ENCODE measurements around the gene CDK14.

CDK14 gene

GRCh38 chr7:91079487-91079886 lies 483.4 kb downstream of the CDK14 start:
- DNase-seq = no peak

- no peak for DNase-seq
Measured at GRCh38 chr7:91080351-91080750, 484.2 kb downstream of the CDK14 start.

- no peak for DNase-seq
Measured at GRCh38 chr7:91082038-91082437, 485.9 kb downstream of the CDK14 start.

DNA sequence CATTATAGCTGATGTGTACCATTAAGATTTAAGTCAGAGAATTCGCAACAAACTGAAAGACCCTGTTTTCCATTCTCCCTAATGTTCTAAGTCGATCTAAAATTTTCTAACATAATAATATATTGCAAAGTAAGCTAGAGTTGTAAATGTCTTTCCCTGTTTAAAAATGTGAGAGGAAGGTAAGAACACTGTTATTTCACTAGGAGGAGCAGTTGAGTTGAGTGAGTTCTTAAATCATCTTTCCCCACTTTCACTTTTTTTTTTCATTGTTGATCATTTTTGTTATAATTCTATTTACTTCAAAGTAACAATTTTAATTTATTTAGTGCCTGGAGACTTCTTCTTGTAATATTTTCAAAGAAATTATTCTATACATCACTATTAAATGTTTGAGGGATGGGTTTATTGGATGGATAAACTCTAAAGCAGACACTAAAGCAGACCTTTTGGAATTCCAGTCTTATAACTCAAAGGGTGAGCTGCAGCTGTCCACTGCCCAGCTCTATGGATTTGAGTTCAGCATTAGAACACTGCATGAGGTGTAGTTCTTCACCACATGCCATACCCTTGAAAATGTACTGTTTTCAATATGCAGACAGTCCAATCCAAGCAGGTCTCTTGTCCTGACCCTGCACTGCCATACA lies 486.9 kb downstream of the CDK14 start:
- DNase-seq = no peak

DNA sequence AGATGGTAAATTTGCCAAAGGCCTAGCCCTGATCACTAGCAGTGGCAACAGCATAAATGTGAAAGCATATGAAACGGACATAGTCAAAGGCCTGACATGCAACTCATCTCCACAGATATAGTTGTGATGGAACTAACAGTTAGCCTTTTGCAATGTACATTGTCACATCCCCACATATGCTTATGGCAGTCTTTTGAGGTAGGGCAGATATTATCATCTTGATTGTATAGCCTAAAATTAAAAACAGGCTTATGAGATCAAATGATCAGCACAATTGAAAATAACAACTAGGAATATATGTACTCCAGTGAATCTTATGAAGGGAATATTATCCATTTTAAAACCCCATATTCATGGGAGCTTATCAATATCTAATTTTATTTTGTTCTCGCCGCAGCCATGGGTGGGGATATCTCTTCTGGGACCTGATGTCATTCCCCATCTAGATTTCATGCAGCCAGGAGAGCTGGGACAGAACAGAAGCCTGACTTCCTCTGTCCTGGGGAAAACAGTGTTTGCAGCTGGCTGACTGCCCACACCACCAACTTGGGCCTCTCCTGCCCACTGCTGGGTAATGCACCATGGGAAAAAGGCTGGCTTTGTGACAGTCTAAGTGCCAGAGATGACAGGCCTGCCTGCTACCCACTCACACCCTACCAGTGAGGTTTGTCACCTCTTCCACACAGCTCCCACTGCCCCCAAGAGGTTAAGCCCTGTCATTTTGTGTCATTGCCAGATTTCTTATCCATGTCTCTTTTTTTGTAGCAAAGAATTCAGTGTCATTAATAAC lies 487.9 kb downstream of the CDK14 start:
- DNase-seq = no peak

- DNase-seq = no peak
Measured at GRCh38 chr7:91085175-91085574, 489.1 kb downstream of the CDK14 start.

DNA sequence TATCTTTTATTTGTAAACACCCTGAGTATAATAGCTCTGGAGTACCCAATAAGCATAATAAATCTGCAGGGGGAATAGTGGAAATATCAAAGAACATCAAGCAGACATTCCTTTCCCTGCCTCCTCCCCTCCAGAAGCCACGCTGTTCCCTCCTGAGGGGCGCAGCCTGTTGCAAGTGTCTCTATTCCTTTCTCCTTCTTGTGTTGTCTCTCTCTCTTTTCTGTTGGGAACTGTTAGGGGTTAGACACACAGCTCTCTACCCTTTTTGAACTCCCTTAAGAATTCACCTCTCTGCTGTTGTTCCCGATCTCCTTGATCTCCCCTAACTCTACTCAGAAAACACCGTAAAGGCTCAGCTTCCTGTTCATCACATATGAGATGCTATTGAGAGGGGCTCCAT lies 490.1 kb downstream of the CDK14 start:
- DNase-seq = no peak

DNA sequence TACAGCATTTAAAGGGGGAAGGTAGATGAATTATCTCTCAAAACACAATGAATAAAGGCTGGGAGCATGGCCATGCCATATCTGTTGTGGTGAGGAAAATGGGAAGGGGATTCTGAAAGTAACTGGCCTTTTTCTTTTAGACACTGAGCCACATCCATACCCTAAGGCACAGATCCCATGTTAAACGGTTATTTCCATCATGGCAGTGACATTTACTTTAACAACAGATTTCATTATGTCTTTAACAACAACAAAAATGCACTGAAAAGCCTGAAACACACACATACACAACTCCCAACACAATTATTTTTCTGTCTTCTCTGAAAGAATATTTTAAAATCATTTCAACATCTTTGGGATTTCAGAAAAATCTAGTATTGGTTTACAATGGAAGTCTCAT lies 492.0 kb downstream of the CDK14 start:
- no peak for DNase-seq

DNA sequence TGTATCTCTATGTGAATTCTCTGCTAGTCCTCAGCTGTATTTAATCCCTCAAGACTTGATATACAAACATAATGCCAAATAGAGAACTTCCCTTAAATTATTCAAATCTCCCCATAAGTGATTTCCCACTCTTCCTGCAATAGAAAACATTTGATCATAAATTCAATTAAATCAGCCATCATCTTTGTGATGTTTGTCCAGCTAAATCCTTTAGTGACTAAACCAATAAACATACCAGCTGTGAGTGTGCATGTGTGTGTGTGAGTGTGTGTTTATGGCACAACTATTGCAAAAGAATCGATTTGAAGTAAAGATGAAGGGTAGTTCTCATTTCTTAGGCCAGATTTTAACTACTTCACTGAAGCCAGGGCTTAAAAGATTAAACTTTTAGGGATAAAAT lies 492.6 kb downstream of the CDK14 start:
- DNase-seq = no peak

DNA sequence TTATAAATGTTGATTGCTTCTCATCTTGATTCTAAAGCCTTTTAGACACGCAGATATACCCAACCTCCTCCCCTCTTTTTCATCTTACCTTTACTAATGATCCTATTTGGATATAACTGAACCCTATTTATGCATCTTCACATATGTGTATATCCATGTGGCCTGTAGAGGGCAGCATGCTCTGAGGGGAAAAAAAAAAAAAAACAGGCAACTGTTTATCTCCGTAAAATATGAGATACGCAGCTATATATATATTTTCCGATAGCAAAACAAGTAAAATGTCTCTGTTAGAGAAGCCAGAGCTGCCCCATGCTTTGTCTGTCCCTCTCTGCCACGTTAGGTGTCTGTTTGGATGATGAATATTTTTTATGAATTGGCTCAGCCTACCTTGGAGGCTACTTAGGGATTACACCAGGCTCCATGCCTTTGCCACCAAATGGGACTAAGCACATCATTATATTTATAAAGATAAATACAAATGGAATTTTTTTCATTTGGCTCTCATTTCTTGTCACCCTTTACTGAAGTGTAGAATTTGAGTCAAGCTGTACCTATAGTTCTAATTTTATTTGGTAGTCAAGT lies 493.4 kb downstream of the CDK14 start:
- no peak for DNase-seq

DNA sequence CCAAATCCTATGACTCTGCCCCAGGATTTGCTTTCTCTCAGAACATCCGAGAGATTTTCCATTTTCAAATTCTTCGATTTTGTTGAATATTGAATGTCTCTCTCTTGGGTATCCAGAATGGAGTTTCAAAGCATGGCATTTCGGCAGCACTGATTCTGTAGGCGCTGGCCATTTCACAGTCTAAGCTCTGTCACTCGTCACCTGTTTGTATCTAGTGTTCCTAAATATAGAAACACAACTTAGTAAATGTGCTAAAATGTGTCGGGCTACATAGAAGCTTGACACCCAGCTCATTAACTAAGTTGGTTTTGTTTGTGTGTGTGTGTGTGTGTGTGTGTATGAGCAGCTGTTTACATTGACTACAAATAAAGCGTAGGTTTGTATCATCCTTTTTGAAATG lies 494.6 kb downstream of the CDK14 start:
- DNase-seq = no peak

- no peak for DNase-seq
Measured at GRCh38 chr7:91091631-91092030, 495.5 kb downstream of the CDK14 start.

- DNase-seq = no peak
Measured at GRCh38 chr7:91093181-91093580, 497.1 kb downstream of the CDK14 start.

GRCh38 chr7:91098566-91098965 lies 502.4 kb downstream of the CDK14 start:
- no peak for DNase-seq

GRCh38 chr7:91103363-91103762 lies 507.2 kb downstream of the CDK14 start:
- DNase-seq = no peak

DNA sequence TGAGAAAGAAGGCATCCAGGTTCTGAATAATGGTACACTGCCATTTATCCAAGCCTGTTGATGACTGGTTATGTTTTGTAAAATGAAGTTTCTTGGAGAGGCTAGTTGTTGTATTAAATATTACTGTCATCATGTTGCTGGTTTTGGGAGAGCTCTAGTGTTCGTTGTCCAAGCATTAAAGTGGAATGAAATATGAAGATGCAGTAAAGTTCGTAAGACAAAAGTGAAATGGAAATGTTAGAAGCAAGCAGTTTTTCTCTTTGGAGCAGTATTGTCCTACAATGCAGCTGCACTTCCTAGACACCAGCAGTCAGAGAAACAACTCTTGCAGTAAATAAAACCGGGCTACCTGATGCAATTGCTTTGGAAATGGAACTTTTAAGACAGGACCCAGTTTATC lies 511.3 kb downstream of the CDK14 start:
- DNase-seq = no peak

DNA sequence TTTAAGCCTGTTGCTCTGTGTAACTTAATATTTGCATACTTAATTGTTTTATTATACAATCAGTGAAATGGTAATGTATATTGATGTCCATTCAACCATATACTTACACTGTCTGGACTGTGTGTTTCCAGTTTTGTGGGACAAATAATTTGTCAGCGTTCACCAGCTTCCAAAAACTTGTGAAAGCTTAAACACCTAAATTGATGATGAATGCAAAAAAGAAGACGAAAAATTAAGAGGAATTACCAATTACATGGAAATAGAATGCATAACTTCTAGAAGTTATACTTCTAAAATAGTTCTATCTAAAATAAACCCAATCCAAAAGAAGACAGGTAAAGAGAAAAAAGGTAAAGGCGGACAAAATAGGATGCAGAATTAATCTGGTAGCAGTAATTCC lies 513.1 kb downstream of the CDK14 start:
- DNase-seq = no peak

DNA sequence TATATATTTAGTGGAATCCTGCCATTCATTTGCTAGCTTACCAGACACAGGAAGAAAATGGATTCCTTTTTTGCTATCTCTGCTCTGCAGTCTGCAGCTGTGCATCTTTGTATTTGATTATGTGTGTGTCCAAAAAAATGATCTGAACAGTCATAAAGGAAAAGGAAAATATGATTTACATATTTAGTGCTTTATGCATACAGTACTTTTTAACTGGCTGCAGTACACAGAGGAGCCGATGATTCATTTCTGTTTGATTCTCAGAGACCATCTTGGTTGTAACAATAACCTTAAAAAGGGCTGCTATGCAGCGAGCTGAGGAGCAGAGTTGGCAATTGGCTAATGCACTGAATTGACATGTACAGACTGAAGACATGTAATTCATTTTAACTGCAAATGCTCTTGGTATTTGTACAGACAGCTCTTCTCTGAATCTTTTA lies 516.8 kb downstream of the CDK14 start:
- no peak for DNase-seq

DNA sequence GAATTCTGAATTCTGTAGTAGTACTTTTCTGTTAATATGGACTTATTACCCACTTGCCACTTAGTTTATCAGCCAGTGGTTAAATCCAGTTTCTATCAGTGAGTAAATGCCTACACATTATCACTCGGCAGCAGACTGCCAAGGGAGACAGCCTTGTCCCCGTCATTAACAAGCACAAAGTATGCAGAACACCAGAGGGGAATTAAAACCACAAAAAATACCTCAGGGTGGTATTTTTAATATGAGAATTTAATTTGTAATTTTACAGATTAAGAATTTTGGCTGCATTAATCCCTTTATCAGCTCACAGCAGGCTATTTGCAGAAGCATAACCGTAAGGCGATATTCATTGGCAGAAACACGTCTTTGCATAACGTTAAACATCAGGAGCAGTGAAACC lies 518.1 kb downstream of the CDK14 start:
- no peak for DNase-seq

DNA sequence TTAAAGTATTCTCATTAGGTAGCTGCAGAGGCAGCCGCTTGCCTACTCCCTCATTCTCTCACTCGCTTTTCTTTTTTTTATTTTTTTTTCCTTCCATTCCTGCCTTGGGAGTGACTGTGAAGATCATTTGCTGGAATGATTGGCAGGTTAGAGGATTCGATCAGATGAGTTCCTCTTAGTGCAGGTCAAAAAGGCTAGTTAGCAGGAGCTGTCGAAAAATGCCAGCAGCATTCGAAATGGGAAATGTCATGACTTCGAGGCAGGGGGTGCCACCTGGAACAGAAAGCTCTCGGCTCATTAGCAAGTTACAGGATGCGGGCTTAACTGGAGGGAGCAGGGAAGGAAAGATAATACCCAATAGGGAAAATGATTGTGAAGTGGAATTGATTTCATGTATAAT lies 530.6 kb downstream of the CDK14 start:
- DNase-seq = no peak

DNA sequence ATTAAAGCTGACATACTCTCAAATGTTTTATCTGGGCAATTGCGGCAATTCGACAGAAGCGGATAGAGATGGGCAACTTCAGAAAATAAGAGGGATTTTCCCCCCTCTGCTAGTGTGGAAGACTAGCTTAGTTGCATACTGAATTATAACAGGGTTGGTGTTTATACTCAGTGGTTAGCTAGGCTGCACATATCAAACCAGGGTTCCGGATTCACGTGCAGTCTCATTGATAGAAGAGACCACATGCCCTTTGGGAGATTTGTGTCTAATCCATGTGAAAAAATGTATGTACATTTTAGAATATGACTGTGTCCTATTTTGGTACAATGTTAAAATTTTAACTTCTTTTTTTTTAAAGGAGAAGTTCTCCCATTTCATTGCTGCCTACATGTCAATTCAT lies 531.2 kb downstream of the CDK14 start:
- DNase-seq = no peak

- no peak for DNase-seq
Measured at GRCh38 chr7:91127959-91128358, 531.8 kb downstream of the CDK14 start.

DNA sequence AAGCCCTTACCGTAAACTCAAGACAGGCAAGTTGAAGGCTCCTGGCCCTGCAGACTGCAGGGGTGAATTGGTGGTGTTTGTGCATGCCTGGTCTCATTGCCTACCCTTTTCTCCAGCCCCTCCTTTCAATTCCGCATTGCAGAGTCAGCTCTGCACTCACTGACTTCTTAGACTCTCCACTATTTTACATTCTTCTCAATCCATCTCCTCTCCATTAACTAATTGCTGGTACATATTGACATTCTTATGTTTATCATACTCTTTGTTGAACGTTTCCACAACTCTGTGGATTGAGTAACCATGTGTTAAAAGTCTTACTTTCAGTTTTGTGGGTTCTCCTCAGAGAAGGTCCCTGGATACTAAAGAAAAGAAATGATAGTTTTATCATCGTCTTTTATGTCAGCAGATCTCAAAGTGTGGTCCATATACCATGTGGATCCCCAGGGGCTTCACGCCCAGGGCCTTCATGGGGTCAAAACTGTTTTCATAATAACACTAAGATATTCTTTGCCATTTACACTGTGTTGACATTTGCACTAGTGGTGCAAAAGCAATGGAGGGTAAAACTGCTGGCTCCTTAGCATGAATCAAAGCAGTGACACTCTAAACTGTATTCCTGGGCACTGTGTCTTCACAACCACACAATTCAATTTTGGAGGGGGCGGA lies 532.7 kb downstream of the CDK14 start:
- no peak for DNase-seq

DNA sequence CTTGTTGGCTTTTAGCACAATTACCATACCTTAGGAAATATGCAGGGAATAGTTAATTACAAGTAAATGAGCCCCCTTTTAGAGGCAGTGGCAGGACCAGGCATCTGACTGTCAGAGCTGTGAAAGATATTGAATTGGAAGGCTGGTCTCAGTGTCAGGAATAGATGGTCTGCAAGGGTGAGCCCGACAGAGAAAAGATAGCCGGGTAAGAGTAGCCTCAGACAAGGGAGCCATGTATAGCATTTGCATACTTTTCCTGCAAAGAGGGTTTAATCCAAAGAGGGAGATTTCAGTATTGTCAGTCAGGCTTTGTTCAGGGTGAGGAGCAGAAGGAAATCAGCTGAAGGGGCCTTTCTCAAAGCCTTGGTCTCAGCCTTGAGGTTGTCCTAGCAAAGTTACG lies 539.2 kb downstream of the CDK14 start:
- no peak for DNase-seq

All from right forelimb (tissue), 1 donor.